GM21367 (cell line): Measurements from ENCODE around the gene CREB3L2.
"Not testable (repeated sequence)": the region's sequence is repeated elsewhere in the genome, so short reads cannot be mapped to it uniquely, and the experiment has no call there.

ENCODE experiments used
- ATAC-seq: cut with Tn5 transposase; IDR thresholded peaks from one replicate; pipeline ENCODE4 v1.9.1; 2021; ENCODE audit not compliant: unreplicated experiment

Gene CREB3L2

DNA sequence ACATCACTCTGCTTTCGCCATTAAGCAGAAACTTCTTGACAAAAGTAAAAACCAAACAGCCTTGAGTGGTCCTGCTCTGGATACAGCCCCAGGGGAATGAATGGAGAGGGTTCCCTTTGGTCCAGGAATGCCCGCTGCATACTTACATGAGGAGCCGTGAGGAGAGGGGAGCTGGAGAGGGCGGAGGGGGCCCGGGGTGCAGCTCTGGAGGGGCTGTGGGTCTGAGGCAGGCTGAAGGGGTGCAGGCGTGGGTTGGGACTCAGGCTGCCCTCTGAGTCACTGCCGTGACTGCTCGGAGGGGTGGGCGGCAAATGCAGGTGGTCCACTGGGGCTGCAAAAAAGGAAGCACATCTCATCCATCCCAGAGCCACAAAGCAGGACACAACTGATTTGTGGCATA lies 93.8 kb downstream of the CREB3L2 start:
- no peak for ATAC-seq

- not testable (repeated sequence) for ATAC-seq
Observed at GRCh38 chr7:137906636-137907035, 95.2 kb downstream of the CREB3L2 start.

DNA sequence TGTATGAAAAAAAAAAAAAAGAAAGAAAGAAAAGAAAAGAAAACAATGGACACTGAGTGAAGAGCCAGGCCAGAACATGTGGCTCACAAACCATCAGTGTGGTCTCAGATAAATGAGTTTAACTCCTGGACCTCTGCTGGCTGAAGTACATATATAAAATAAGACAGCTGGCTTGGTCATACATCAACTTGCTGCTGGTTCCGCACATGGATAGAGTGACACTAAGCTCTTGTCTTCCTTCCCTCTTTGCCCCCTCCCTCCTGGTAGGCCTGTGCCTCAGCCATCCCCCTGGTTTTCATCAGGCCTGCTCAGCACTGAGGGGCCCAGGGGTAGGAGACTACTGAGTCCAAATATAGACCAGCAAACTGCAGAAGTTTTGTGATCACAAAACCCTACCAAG lies 97.1 kb downstream of the CREB3L2 start:
- ATAC-seq, result no peak

GRCh38 chr7:137903382-137904169 lies 98.3 kb downstream of the CREB3L2 start:
- peak; percentile 76 for ATAC-seq

DNA sequence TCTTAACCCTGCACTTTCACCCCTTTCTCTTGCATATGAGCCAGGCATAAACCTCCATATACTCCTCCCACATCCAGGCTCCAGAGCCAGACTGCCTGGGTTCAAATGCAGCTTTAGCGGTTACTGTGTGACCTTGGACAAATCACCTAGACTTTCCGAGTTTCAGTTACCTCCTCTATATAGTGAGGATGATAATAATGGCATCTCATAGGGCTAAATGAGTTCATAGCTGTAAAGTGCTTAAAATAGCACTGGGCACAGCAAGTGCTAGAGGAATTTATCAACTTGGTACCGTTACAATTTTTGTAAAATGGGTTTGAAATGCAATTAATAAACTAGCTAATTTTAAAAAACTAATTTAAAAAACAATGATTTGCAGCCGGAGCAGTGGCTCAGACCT lies 101.7 kb downstream of the CREB3L2 start:
- ATAC-seq, result no peak

DNA sequence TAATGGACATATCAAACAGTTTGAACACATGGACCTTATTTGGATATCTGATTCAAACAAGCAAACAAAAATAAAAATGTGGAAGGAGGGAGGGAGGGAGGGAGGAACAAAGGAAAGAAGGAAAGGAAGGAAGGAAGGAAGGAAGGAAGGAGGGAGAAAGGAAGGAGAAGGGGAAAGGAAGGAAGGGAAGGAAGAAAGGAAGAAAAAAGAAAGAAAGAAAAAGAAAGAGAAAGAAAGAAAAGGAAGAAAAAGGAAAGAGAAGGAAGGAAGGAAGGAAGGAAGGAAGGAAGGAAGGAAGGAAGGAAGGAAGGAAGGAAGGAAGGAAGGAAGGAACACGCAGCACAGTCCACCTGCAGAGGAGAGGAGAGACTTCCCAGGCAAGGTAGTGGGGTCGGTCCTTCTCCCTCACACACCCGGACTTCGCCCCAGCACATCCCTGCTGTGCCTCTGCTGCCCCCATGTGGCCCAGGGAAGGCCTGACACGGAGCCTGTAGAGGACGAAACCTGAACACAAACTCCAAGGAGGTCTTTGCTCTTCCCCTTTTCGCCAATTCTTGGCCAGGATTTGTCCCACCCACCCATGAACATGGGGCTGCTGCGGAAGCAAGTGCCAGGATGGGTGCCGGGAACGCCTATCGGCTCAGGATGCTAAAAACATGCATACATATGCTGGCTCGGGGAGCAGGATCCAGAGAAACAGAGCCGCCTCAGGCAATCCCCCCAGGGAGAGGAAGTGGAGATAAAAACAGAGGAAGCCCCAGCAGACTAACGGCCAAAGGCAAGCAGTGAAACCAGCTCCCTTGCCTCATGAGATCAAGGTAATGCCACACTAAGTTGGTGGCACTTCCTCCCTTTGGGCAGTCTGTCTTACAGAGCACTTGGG lies 102.8 kb downstream of the CREB3L2 start:
- ATAC-seq, result peak; percentile 64

GRCh38 chr7:137895301-137896221 lies 106.3 kb downstream of the CREB3L2 start:
- peak; percentile 71 for ATAC-seq

- no peak for ATAC-seq
Observed at GRCh38 chr7:137893143-137893742, 108.6 kb downstream of the CREB3L2 start.

DNA sequence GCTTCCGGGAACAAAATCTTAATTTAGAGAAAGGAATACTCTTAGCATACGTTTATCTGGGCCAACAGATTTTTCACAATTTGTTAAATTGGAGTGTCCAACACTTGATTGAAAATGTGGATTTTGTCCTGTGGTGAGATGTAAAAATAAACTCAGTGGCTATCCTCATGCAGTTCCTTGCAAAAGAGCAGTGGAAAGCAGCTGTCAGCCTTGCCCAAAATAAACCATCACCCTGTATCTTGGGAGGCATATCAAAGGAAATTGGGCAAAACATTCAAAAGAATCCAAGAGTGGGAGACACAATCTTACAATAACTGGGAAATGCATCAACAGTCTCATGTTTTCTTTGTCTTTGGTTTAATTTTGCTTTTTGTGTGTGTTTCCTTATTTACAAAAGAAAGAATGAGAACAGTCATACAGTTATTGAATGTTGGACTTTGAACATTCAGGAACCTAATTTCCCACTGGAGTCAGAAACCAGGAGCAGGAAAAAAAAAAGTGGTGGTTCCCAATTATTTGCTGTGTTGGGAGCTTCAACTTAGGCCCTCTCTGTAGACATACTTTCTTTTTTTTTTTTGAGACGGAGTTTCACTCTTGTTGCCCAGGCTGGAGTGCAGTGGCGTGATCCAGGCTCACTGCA lies 110.8 kb downstream of the CREB3L2 start:
- no peak for ATAC-seq

GRCh38 chr7:137890449-137890921 lies 111.4 kb downstream of the CREB3L2 start:
- no peak for ATAC-seq

DNA sequence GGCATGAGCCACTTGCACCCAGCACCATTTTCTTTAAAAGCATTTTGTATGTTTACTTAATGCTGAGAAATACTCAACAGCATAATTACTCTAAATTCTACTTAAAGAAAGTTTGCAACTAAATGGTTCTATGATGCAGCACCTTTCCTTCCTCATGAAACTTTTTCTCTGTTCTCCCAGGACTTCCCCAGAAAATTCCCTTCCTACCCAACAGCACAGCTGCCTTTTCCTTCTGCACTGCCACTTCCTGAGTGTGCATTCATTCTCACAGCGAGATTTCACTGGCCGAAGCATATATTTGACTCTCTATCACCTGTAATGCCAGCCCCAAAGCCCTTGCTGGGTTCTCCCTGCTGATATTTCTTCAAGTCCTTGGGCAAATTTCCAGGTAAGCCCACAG lies 113.6 kb downstream of the CREB3L2 start:
- no peak for ATAC-seq

DNA sequence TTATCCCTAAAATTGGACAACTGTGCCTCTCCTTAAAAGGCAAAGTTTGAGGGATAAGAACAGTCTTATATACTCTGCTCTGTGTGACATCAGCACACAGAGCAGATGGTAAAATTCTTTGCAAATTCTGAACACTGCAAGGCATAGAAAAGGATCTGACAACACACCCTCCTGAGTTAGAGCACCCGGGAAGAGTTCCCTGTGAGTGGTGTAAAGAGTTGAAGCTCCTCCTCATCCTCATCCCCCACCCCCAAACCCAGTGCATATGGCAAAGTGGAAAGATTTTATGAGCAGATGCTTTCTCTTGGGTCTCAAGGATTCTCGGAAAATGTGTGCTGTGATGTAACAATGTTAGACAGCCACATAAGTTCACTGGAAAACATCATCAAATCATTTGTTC lies 115.1 kb downstream of the CREB3L2 start:
- ATAC-seq, result no peak

GRCh38 chr7:137886281-137886680 lies 115.6 kb downstream of the CREB3L2 start:
- no peak for ATAC-seq

DNA sequence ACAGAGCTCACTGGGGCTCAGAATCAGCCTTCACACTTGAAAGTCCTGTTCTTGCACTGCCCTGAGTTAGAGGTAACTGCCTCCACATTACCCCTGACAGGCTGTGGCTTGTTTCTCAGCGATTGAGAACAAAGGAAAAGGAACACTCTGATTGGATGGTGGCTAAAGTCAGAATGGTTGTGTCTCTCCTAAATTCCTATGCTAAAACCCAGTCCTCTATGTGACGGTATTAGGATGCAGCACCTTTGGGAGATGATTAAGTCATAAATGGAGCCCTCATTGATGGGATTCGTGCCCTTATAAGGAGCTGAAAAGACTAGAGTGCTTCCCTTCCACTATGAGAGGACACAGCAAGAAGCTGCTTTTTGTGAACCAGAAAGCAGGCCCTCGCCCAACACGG lies 116.2 kb downstream of the CREB3L2 start:
- ATAC-seq, result no peak

GRCh38 chr7:137882806-137883205 lies 119.1 kb downstream of the CREB3L2 start:
- ATAC-seq, result no peak

- ATAC-seq, result peak; percentile 82
Observed at GRCh38 chr7:137882261-137882668, 119.6 kb downstream of the CREB3L2 start.

- ATAC-seq, result no peak
Observed at GRCh38 chr7:137881607-137882260, 120.2 kb downstream of the CREB3L2 start.

- ATAC-seq, result no peak
Observed at GRCh38 chr7:137880432-137880831, 121.5 kb downstream of the CREB3L2 start.

DNA sequence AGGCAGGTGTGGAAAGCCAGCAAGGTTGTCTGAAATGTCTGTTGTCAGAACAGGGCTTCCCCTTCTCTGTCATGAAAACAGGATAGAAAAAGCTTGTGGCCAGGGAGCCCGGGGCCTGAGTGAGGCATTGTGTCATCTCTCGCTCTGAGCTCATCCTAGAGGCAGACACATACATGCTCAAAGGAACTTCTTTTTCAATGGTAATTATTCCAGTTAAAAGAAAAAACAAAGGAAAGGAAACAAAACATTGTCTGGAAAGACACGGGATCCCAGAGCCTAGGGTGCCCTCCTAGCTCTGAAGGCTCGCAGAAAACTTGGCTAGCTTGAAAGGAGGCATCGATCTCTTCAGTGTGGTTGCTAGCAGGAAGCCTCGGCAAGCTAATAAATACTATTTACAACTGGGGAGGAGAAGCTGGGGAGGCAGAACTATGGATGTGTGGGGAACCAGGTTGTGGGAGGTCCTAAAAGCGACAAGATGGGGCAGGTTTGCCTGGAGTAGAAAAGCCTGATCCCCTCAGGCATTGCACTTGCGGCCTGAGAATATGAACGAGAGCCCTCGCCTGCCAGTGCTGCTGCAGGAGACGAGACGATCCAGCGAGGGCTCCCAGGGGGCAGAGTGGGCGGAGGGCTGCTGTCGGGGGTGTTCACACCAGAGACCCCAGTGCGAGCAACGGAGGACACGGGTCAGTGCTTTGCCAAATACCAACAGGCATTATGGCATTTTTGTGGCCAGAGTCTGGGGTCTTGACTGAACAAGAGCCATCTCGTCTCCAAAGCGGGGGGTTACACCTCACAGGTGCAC lies 122.3 kb downstream of the CREB3L2 start:
- no peak for ATAC-seq
